GM12891 (cell line): ENCODE results near the gene PSMD12.

ENCODE experiments used
- PAX5 ChIP-seq: IDR thresholded peaks from 2 replicates; pipeline ENCODE4 v1.6.1; 2011; ENCODE audit warnings: low read length, moderate library complexity, mild to moderate bottlenecking; ENCODE audit not compliant: insufficient read depth, severe bottlenecking
- POLR2A ChIP-seq: IDR thresholded peaks from 2 replicates; pipeline ENCODE4 v1.6.1; 2011; ENCODE audit warnings: low read depth, low read length, control low read depth
- POLR2AphosphoS5 ChIP-seq: IDR thresholded peaks from 2 replicates; pipeline ENCODE4 v1.6.1; 2011; ENCODE audit warnings: low read depth, low read length, control low read depth
- POU2F2 ChIP-seq: IDR thresholded peaks from 2 replicates; pipeline ENCODE4 v1.6.1; 2011; ENCODE audit warnings: low read depth, mild to moderate bottlenecking, control low read depth, low read length, moderate library complexity
- TAF1 ChIP-seq: IDR thresholded peaks from 2 replicates; pipeline ENCODE4 v1.6.1; 2011; ENCODE audit warnings: low read depth, low read length, control low read depth

DNA sequence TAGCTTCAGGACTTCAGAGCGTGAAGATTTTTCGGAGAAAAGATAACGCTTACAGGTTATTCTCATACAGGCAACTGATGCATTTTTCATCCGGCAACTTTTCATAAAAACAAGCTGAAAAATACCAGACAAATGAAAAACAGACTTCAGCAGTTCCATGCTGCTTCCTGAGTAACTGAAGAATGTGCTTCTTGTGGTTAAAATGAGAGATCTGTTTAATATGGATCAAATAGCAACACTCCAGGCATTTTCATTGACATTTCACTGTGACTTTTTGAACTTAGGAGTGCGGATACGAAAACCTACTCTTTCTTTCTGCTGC is 10.0 kb upstream of the PSMD12 start:
- no peak for TF ChIP-seq POLR2A
- no peak for TF ChIP-seq POLR2AphosphoS5
- TF ChIP-seq TAF1: no peak
- TF ChIP-seq PAX5: no peak
- no peak for TF ChIP-seq POU2F2
